NCI-H187 treated with DMSO at 0.1 percent for 48 hours (cell line): ENCODE results near the gene MAST4.

ENCODE experiments used
- DNase-seq: peaks from one replicate; lab custom pipeline; 2025; lab: John Stamatoyannopoulos, UW

The MAST4 gene

GRCh38 chr5:66876266-66876807, 280.1 kb downstream of the MAST4 start:
- no peak for DNase-seq

GRCh38 chr5:66877843-66878242, 281.6 kb downstream of the MAST4 start:
- DNase-seq = no peak

GRCh38 chr5:66880401-66880800, 284.2 kb downstream of the MAST4 start:
- DNase-seq = no peak

DNA sequence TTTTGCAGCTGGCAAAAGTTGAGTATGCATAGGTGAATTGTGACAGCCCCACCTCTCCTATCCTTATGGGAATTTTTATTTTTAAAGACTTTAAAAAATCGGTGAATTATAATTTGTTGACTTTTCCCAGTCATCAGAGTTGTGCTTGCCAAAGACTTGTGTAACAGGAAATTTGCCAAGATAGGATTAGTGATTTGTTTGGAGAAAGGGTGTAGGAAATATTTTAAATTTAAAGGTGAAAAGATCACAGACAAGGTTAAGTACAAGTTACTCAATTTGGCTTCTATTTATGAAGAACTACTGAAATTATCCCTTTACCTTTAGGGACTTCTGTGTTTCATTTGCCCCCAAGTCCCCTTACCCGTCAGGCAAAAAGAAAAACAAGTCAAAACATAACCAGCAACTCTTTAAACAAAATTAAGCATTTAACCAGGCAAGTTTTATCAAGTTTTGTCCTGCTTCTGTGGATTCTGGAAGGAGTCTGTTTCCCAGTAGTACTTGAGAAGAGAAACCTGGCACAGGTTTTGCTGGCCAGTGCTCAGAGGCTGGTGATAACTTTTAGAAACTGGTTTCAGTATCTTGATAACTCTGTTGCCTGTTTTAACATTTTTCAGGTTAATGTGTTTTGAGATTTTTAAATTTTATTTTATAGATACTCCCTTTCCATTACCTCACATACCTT, 285.4 kb downstream of the MAST4 start:
- DNase-seq = no peak

DNA sequence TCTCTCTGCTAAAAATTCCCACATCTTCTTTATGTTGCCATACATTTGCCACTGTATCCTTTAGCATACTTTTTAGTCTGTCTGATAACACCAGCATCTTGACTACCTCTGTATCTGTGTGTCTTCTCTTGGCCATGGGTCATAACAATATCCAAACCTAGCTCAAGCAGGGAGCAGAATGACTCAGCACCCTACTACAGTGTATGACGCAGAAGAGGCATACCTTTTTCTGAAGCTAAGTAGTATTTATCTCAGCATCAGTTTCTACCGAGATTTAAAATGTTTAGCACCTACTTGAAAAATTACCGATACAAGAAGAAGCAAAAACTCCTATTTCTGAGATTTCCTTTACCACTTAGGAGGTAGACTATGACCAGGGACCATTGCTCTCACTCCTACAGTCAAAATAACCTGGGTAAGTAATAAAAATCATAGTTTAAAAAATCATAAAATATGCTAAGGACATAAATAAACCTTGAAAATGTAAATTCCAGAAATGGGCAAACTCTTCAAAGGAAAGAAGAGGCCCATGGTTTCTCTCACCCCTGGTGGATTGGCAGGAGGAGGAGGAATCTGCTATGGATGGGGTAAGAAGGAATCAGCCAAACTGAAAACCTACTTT, 286.5 kb downstream of the MAST4 start:
- DNase-seq = no peak

DNA sequence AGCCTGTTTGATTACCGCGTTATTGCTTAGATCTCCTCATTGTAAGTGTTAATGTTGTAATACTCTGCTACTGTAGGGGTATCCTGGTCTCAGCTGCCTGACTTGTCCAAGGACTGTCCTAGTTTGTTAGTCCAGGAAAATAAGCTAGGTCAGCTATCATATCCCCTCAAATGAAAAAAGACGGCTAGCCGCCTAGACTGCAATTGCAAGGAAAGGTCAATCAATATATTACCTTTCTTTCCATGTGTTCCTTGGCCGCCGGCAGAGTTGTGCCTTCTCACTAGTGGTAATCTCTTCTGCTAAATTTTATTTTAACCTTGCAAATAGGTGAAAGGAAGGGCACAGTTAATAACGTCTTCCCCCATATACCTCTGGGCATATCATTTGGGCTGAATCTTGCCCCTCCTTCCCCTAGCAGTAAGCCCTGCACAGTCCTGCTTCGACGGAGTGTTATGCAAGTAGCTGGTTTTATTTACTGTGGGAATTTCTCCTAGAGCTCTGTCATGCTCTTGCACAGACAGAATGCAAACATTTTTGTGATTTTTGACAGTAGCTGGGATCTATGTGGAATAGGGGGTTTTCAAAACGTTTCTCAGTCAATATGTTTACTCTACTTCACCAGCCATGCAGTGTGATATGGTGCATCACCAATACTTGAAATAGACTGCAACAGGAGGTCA, 288.5 kb downstream of the MAST4 start:
- DNase-seq = no peak

DNA sequence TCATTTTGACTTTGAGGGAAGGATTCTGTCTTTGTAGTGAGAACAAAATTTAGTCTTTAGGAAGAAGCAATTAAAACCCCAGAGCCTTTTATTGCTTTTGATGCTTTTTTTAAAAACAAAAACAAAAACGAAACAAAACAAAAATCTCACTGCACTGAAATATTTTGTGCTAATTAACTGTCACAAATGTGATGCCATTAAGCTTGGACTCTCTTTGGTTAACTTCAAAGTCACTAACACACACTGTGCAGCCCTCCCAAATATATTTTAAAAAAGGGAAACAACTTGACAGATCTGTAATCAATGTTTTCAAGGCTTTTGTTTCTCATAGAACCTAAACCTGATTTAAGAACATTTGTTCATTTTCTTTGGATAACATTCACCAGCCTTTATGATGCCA, 290.7 kb downstream of the MAST4 start:
- DNase-seq = no peak

DNA sequence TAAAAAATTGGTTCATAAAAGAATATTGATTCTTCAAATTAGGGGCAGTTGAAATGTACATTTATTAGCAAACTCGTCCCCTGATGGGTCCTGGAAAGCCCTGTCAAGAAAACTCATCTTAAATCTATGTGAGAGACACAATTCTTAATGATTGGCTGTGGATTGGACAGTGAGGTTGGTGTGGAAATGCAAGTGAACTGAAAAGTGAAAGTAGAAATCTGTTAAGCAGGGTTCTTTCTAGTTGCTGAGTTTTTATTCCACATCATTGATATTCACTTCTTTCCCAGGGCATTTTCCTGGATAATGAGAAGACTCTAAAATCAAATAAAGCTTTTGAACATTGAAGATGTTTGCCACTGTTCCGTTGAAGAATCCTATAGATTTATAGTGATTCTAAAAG, 292.4 kb downstream of the MAST4 start:
- DNase-seq = no peak

DNA sequence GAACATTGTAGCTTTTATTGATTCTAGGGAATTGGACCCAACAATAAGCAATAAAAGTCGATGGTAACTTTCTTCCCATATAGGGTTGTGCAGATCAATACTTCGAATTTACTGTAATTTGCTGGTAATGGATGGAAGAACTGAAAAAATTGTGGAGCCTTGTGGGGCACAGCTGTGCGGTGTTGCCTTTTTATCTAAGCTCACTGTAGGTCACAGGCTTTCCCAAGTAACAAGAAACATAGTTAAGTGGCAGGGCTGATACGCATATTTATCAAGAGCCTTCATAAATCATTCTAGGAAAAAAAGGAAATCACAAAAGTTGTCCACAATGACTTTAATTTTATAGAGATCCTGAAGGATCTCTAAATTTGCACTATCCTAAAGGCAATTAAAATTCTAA, 292.9 kb downstream of the MAST4 start:
- no peak for DNase-seq

GRCh38 chr5:66889524-66889923, 293.3 kb downstream of the MAST4 start:
- no peak for DNase-seq

DNA sequence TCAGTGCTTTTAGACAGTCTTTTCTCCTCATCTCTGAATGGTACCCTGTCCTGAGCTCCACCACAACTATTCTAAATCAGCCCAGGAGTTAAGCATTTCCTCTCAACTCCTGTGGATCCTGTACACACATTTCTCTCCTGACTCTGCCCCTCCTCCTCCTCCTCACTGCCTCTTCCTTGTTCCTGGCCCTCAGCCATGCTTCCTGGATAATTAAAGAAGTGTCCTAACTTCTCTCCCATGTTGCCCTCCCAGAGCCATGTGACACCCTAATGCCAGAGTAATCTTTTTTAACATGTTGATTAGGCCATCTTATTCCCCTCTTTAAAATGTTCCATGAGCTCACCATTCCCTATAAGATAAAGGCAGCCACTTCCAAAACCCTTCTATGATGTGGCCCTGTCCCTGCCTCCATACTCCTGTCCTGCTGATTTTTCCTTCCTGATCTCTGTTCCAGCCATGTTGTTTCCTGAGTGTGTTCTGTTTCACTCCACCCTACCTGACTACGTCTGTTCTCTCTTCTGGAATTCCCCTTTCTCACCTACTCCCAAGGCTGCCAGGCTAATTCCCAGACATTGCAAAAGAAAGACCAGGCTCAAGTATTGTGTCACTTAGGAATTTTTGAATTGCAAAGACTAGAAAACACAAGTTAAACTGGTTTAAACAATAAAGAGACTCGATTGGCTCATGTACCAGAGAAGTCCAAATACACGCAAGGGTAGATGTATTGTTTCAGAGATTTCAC, 295.2 kb downstream of the MAST4 start:
- DNase-seq = no peak

- DNase-seq = no peak
Measured at GRCh38 chr5:66892716-66893115, 296.5 kb downstream of the MAST4 start.

- no peak for DNase-seq
Measured at GRCh38 chr5:66894480-66895240, 298.5 kb downstream of the MAST4 start.

GRCh38 chr5:66896171-66896570, 300.0 kb downstream of the MAST4 start:
- DNase-seq = no peak

- no peak for DNase-seq
Measured at GRCh38 chr5:66897356-66897755, 301.2 kb downstream of the MAST4 start.

DNA sequence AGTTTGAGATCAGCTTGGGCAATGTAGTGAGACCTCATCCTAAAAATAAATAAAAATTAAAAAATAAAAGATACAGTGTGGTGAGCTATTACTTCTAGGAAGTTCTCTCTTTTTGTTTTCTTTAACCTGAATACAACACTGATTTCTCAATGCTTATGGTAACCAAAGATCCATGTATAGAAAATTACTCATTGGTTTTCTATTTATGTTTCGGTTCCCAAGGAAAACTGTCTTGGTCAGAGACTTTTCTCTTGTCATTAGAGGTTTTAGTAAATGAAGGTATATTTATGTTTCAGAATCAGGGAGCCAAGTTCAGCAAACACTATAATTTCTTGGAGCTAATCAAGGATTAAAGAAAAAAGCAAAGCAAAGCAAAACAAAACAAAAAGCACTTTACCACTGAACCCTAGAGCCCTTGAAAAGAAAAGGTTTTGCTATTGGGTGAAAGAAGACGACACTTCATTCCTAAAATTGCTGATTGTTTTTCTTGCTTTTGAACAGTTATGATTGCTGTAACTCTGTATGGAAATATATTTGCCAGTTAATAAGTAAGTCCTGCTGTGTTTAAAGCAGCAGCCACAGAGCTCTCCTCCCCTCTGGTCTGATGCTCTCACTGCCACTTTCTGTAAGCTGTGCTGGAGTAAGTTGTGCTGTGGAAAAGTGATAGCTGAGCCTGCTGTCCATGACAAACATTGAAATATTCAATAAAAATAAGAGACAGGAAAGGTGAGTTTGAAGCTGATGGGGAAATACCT, 302.2 kb downstream of the MAST4 start:
- DNase-seq = no peak

GRCh38 chr5:66903218-66903617, 307.0 kb downstream of the MAST4 start:
- DNase-seq = no peak

DNA sequence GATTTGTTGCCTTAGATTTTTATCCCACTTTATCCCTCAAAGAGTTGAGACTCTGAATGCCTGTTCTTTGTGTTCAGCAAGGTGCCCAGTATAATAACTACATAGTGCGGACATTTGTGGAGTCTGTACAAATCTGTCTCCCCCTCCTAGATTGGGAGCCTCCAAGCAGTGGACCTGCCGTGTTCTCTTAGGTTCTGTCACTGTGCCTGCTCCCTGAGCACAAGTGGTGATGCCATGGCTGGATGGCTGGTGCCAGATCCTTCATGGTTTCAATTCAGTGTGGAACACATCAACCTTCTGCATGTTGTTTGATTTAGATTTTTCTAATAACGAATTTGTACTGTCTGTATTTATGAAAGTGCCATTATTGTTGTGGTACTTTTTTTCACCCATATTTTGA, 307.5 kb downstream of the MAST4 start:
- no peak for DNase-seq

DNA sequence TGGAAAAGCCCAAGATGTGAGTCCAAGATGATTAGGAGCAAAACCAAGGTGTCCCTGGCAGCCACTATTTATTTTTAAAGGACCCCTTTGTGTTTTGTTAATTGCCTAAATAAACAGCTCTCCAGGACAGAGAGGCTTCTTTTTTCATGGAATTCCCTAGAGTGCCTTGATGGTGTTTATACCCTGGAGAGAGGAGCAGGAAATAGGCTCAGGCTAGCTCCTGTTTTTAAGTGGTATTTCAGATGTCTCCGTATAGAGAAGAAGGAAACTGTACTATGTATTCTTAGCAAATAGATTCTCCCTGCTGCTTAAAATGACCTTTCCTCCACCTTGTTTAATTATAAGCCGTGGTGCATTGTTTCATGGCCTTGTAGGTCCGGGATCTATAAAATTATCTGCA, 308.0 kb downstream of the MAST4 start:
- DNase-seq = no peak

DNA sequence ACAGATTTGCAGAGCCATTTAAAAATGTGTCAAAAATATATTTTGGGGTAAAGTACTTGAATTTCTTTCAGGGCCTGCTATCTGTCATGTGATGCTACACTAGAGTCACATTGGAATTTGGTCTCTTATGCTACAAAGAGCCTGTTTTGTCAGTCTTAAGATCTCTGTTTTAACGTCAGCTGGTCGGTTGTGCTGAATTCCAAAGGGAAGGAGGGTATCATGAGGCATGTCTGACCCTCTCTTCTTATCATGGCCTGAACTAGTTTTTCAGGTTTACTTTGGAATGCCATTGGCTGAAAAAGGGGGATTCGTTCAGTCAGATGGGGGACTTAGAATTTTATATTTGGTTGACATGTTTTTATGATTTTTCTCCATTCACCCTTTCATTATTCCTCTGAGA, 309.8 kb downstream of the MAST4 start:
- DNase-seq = no peak

DNA sequence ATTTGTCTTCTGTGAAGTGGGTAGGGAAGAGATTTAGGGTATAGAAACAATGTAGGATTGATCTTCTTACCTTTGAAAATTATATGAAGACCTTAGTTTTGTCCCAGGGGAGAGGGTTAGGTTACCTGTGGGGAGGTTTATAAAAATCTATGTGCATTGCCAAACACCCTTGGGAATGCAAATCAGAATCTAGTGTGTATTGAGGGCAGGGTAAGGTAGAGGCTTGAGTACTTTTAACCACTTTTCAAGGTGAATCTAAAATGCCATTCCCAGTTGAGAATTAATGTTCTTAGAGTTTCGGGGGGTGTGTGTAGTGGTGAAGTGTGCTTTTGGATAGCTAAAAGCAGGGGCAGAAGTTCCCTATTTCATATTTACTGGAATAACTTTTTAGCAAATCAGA, 312.0 kb downstream of the MAST4 start:
- DNase-seq = no peak
